ENCODE data around the gene PCDHGC5. TPM values are rescaled to one million over a fixed set of nuclear protein-coding genes. Genes with fewer than 3 reads are reported as not detected.

Gene PCDHGC5
- total and polyA plus RNA-seq, 2 experiments from 2014 or later: 0.16 to 1.5 TPM

GRCh38 chr5:141525653-141526052, 36.8 kb downstream of the PCDHGC5 start:
- no peak overlapping the region for H3K4me3 ChIP-seq
- Mint-ChIP-seq H3K4me3 (no peak overlapping the region; the same call in 2 of the 3 replicates), H3K4me1 (peaks cover 22% of the 10 kb centered on the region), H3K27ac (peak overlapping the region; percentile 88), H3K27me3 (ENCODE audit: insufficient read depth, low read depth, poor library complexity) (no peaks in the 10 kb centered on the region), H3K9me3 (no peaks in the 10 kb centered on the region), H3K36me3 (ENCODE audit: low read depth) (peaks cover 64% of the 10 kb centered on the region)
- 0 out of 2 replicates have a peak, but pooled peaks cover 6% of the 10 kb centered on the region for H3K79me2 ChIP-seq (replicated peaks; ENCODE audit: insufficient read depth)
- H3K4me2 ChIP-seq: no peak overlapping the region
- H3F3A ChIP-seq (replicated peaks; ENCODE audit: low read depth): peaks cover 9% of the 10 kb centered on the region; the same call in 1 of the 2 replicates
- no peaks in the 10 kb centered on the region for H3K9me2 ChIP-seq (ENCODE audit: insufficient read depth)
- no peaks in the 10 kb centered on the region for H3K27me3 ChIP-seq (ENCODE audit: insufficient read depth)
- peak overlapping the region; percentile 47 for H3K27ac ChIP-seq (ENCODE audit: low read depth)
- H2AFZ ChIP-seq: no peak overlapping the region
- peaks cover 30% of the 10 kb centered on the region for H3K36me3 ChIP-seq (ENCODE audit: insufficient read depth)
- DNase-seq (ENCODE audit: low spot score) (no peak), ATAC-seq (no peak)
- peaks cover 11% of the 10 kb centered on the region for H3K4me1 ChIP-seq (ENCODE audit: insufficient read depth)
- TF ChIP-seq EZH2phosphoT487 (IDR thresholded peaks at IDR 0.05; ENCODE audit: unreplicated experiment) (no peak), EZH2 (IDR thresholded peaks at IDR 0.05; ENCODE audit: low read depth, unreplicated experiment) (no peak), CTCF (conservative IDR thresholded peaks at IDR 0.05; ENCODE audit: low read depth in 2 of 2) (no peak), STAT1 (IDR thresholded peaks at IDR 0.05; ENCODE audit: unreplicated experiment) (no peak), JUNB (IDR thresholded peaks at IDR 0.05; ENCODE audit: unreplicated experiment) (no peak), ZNF114 (CRISPR knock-in tag; IDR thresholded peaks at IDR 0.05) (no peak), NANOG (IDR thresholded peaks at IDR 0.05; ENCODE audit: borderline replicate concordance) (no peak), REST (IDR thresholded peaks at IDR 0.05; ENCODE audit: unreplicated experiment) (no peak), ZNF462 (CRISPR knock-in tag; IDR thresholded peaks at IDR 0.05) (no peak), POLR2AphosphoS5 (IDR thresholded peaks at IDR 0.05; ENCODE audit: low read depth) (no peak), ETS1 (IDR thresholded peaks at IDR 0.05) (no peak)
- H4K20me1 ChIP-seq (replicated peaks; ENCODE audit: insufficient read depth): peaks cover 4% of the 10 kb centered on the region
